GM19025 (cell line): ENCODE measurements around the gene THSD1.

Experiments used
- ATAC-seq: cut with Tn5 transposase; IDR thresholded peaks from one replicate; pipeline ENCODE4 v1.9.1; 2021; ENCODE audit warnings: mild to moderate bottlenecking, low read depth, moderate library complexity; ENCODE audit not compliant: unreplicated experiment

THSD1 gene, protein sequence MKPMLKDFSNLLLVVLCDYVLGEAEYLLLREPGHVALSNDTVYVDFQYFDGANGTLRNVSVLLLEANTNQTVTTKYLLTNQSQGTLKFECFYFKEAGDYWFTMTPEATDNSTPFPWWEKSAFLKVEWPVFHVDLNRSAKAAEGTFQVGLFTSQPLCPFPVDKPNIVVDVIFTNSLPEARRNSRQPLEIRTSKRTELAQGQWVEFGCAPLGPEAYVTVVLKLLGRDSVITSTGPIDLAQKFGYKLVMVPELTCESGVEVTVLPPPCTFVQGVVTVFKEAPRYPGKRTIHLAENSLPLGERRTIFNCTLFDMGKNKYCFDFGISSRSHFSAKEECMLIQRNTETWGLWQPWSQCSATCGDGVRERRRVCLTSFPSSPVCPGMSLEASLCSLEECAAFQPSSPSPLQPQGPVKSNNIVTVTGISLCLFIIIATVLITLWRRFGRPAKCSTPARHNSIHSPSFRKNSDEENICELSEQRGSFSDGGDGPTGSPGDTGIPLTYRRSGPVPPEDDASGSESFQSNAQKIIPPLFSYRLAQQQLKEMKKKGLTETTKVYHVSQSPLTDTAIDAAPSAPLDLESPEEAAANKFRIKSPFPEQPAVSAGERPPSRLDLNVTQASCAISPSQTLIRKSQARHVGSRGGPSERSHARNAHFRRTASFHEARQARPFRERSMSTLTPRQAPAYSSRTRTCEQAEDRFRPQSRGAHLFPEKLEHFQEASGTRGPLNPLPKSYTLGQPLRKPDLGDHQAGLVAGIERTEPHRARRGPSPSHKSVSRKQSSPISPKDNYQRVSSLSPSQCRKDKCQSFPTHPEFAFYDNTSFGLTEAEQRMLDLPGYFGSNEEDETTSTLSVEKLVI

DNA sequence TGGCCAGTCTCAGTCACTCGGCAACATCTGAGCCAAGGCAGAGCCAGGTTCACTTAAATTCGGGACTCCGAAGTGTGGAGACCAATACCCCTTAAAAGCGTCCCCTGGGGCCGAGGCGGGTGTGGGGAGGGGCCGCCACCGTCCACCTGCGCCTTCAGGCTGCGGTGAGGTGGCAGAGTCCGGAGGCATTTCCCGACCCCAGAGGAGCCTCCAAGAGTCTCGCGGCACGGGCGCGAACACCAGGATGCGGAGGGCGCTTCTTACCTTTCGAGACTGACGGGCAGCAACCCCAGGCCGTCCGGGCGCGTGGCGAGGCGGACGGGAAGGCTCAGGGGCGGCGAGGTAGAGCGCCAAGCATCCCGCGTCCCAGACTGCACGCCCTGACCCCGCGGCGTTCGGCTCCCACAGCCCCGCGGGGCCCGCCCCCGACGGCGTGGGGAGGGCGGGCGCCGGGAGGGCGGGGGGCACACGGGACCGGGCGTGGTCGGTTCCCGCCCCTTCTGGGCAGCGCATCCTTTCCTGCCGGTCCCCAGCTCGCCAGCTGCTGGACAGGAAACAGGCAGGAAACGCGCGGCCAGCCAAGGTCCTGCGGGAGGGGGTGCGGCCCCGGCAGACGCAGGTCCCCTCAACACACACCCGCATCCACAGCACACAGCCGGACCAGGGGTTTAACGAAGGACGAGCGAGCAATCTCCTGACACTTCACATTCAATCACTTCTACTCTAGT lies at the start of gene THSD1:
TSS of gene THSD1 (minus strand) at position 406 of the 728 bp plus-strand sequence. CDS start 3,572 bp downstream, outside the sequence.
- ATAC-seq = peak; percentile 56

DNA sequence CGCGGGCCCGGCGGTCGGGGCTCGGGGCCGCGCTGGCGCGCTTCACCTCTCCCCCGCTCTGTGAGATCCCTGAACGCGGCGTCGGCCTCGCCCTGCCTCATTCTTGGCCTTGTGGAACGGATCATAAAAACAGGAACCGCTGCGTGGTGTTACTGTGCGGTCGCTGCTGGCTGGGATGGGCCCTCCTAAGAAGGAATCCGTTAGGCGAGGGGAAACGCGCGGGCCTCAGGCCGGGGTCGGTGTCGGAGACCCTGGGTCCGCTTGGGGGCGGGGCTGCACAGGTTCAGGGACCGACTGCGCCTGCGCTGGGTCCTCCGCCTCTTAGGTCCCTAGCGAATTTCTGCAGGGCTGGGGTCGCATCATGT lies 49.7 kb upstream of the THSD1 start:
- peak; percentile 13 for ATAC-seq

DNA sequence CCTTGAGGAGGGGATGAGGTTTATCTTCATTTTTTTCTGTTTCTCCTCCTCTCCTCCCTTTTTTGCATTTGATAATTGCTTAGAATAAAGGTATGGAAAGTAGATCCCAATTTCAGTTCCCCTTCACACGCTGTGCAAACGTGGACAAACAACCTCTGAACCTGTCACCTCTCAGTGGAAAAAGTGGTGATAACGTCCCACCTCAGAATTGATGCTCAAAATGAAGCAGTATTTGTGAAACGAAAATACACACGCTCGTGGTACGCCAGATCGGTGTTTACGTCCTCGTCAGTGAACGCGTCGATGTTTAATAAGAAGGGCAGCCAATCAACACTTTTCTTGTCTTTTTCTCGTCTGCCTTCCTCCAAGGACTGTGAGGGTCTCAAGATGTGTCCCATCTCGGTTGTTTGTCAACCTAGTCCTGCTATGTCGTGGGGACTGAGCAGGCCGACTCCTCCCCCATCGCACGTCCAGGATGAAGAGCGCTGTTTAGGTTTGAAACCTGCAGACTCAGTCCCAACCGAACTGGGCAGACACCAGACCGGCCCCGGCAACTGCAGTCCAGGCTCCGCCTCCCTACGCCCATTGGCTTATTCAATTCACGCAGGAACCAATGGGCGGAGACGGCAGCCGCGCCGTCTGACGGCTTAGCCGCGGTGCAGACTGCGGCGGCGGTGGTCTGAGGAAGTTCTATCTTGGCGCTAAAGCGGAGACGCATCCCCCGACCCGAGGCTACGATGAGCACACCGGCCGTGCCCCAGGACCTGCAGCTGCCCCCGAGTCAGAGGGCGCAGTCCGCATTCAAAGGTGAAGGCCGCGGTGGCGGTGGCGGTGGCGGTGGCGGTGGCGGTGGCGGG lies 49.1 kb upstream of the THSD1 start, which contains the start of gene CKAP2:
TSS of gene CKAP2 (plus strand) at position 659 of the 857 bp plus-strand sequence. CDS start at position 738, 79 bp downstream.
- ATAC-seq = peak; percentile 67

DNA sequence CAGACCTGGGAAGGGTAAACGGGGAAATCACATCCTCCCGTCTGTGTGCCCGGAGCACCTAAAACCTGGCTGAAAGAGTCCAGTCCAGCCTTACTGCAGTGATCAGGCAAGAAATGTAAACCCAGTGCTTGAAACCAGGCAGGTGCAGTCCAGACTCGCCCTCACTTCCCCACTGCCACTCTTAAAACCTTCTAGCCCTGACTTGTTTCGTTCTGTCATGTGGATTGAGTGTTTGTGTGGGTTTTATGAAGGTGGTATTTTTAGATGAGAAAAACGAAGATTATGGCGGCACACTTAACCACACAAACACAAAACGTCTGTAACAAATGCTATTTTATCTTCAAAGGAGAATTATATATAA lies 48.5 kb upstream of the THSD1 start:
- ATAC-seq = peak; percentile 15

DNA sequence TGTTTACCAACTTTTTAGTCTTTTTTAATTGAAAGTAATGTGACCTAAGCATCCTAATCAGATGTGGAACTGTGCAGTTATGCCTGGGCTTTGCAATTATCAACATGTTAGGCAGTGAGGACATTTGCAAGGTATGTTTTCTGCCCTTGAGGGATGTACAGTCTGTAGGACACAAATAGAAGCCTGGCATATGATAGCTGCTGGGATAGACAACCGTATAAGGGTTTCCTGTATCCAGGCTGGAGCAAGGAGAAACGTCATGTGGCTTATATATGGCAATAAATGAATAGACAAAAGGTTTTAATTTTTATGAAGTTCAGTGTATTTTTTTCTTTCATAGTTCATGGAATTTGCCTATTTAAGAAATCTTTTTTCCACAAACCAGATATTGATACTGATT lies 46.5 kb upstream of the THSD1 start:
- ATAC-seq = no peak

DNA sequence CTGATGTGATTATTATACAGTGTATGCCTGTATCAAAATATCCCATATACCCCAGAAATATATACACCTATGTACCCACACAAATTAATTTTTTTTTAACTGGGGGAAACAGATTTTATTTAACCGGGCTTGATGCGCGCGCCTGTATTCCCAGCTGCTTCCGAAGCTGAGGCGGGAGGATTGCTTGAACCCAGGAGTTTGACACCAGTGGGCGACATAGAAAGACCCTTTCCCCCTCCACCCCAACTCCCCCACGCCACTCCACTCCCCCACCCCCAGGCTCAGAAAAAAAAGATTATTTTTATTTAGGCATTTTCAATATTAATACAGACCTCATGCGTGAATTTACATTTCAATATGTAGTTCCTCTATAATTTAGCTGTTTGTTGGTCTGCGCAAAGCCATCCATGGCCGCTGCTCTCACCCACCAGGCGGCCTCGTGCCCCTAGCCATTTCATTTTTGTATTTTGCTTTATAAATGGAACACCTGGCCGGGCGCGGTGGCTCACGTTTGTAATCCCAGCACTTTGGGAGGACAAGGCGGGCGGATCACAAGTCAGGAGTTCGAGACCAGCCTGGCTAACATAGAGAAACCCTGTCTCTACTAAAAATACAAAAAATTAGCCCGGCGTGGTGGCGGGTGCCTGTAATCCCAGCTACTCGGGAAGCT lies 45.3 kb upstream of the THSD1 start:
- no peak for ATAC-seq

DNA sequence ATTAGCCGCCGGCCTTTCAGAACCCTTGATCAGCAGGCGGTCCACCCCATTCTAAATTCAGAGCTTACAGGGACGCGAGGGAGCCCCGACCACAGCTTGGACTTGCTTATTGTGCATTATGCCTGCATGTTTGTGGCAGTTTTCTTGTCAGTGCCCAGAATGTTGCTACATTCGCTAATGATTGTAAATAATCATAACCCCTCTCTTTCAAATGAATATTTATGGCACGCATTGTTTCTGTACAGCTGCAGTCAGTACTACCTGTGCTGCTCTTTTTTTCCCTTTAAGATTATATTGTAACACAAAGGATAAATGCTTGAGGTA lies 44.8 kb upstream of the THSD1 start:
- no peak for ATAC-seq

DNA sequence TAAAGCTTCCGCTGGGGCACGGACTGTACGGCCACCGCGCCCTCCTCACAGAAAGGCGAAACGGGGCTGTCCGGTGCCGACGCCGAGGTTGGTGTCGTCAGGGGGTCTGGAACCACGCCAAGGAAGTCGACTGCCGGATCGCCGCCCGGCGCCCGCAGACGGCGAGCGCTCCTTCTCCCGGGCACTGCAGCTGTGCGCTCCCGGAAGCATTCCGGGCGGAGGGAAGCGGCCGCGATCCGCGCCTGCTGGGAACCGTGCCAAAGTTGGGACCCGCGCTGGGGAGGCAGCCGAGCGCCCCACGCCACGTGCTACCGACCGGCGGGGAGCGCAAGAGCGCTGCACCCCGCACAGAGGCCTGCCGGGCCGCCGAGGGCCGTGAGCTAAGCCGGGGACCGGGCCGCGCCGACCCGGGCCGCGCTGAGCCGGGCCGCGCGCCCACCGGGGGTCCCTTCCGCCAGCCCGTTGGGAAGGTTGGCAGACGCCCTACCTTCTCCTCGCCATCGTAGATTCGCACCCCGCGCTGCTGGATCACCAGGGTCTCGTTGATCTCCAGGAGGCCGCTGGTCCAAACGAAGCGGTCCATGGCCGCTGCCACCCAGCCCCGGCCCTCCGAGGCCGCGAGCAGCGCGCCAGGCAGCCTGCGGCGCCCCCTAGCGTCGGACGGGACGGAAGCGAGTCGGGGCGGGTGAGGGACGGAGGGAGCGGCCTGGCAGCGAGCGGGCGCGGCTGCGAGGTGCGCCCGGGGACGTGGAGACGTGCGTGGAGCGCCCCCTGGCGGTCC lies 44.2 kb upstream of the THSD1 start, which contains the start of gene VPS36:
TSS of gene VPS36 (minus strand) at position 623 of the 781 bp plus-strand sequence. CDS start at position 583, 40 bp downstream.
- ATAC-seq = peak; percentile 62

DNA sequence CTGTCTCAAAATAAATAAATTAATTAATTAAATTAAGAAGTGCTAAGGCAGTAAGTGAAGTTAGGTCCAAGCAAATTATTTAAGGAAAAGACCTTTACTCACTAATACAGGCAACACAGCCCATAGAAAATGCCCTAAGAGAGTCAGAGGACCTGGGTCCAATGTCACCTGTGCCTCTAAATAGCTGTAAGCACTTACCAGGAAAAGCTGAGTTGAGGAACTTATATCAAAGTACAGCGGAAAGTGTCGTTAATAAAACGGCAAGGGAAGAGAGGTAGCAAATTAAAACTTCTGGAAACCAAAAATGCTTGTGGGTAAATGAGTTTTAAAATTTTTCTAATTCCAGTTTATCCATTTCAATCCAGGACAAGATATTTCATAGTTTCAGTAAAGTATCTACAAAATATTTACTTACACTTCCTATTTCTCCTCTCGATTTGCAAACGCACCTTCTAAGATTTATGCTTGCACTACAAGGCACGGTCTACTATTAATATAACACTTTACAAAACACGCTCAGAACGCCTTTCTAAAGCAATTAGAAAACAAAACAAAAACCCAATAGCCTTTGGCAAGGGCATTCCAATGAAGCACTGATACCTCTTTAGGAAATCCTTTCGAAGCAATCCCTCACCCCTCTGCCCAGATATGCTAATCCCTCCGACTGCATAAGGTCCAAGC lies 43.5 kb upstream of the THSD1 start:
- ATAC-seq = no peak

DNA sequence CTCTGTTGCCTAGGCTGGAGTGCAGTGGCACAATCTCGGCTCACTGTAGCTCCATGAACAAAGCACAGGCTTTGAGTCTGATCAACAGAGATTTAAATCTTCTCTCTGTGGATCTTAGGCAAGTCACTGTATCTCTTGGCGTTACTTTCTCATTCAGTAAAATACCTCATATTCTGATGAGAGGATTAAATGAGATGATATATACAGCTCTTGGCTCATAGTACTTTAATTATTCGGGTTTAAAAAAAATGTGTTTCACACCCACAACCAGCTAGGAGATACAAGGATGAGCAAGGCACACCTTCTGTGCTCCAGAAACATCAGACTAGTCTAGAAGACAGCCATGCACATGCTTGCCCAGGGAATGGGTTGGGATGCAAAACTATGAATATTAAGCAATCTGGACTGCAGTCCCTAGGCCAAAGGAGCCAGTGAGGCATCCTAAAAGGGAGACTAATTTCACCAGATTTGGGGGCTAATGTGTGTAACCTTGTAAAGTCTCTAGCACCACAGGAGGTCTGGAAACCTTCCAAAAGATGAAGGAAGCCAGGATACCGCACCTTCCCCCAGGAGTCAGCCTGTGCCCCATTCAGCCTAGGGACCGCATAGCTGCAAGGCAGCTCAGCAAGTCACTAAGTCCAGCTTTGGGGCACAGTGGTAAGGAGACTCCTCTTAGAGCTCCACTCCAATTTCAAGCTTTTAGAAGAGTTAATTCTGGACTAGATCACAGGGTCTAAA lies 42.0 kb upstream of the THSD1 start:
- no peak for ATAC-seq

DNA sequence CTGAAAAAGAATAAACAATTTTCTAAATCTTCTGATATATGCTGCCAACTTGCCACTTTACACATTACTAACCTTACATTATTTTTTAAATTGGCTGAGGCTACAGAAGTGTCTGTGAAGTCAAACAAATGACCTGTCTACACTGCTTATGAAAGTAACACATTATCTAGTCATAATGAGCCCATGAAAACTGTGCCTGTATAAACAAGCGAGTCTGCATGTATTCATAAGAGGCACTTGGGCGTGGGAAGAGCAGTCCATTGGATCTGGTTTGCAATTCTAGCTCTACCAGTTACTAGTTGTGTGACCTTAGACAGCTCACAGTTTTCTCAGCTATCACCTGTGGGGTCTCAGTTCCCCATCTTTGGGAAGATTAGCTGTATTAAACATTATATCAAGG lies 41.4 kb upstream of the THSD1 start:
- no peak for ATAC-seq

DNA sequence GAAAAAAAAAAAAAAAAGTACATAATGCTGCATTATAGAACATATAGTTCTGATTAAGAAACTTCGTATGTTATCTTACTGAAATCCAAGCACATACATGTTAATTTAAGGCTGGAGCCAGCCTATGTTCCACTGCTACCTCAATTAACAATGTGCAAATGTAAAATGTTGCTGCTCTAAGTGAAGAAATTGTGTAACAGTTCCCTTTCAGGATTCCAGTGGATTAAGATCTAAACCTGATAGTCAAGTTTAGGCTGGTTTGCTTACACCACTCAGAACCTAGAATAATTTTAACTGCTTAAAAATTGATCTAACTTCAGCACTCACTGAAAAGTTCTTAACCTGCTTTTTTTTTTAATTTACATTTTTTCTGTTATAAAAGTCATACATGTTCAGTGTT lies 40.3 kb upstream of the THSD1 start:
- no peak for ATAC-seq

DNA sequence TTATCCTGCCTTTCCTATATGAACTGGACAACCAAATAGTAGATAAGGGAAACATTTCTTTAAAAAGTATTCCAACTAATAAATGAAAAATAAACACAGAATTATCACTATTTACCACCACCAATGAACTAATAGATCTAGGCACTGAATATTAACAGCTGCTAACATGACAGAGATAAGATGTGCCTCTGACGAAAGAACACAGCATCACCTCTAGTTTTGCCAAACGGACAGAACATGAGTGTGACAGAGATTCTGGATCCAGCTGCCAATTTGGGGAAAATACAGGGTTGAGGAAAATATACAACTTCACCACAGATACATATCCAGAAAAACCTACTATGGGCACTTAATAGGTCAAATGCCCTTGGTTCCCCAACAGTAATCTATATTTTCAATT lies 26.5 kb upstream of the THSD1 start:
- no peak for ATAC-seq

DNA sequence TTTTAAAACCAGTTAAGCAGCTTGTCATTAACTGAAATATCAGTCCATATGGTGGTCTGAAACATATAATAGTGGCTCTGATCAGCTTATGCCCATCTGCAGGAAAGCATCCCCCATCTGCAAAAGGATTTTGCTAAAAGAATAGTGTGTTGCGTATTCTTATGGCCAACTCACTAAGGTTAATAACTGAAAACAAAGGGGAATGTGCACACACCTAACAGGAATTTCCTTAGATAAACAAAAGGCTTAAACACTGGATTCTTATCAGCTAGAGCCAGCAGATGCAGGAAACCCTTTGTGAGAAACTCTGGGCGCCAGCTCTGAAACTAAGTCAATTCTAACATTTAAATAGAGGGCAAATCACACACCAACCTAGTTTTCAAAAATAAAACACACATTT lies 22.3 kb upstream of the THSD1 start:
- no peak for ATAC-seq

DNA sequence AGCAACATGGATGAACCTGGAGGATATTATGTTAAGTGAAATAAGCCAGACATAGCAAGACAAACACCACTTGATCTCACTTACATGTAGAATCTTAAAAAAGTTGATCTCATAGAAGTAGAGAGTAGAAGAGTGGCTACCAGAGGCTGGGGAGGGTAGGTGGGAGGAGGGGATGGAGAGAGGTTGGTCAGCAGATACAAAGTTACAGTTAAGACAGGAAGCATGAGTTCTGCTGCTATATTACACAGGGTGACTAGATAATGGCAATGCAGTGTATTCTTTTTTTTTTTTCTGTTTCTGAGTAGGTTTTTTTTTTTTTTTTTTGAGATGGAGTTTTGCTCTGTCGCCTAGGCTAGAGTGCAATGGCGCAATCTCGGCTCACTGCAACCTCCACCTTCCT lies 15.2 kb upstream of the THSD1 start:
- no peak for ATAC-seq

DNA sequence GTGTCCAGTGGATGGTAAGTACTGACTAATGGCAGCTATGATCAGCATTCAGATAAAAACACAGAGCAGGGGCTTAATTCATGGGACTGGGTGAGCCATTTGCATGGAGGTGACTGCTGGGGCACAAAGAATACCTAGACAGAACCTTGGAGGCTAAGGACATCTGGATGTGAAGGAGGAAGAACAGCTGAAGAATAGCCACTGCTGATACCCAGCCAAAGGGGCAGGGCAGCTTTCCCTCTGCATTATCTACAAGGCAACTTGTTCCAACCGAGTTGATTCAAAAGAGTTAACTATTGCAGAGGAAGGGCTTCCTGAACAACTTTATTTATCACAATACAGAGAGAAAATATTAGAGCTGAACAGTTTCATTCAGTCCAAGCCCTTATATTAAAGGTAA lies 13.1 kb upstream of the THSD1 start:
- ATAC-seq = no peak

DNA sequence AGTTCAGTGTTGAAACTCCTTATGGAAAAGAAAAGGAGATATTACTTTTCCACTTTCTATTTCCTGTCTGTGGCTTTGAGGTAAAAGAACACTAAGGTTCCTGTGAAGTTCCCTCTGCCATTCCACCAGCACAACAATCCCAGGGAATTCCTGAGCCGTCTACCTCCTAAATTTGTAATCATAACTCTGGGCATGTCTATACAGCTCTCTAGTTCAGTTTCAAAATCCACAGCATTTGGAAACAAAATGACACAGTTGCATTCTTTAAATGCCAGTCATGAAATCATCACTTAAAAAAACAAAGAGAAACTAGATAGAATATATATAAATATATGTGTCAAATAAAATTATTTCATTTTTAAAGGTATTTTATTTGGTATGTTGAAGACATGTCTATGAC lies 9.0 kb upstream of the THSD1 start:
- no peak for ATAC-seq

DNA sequence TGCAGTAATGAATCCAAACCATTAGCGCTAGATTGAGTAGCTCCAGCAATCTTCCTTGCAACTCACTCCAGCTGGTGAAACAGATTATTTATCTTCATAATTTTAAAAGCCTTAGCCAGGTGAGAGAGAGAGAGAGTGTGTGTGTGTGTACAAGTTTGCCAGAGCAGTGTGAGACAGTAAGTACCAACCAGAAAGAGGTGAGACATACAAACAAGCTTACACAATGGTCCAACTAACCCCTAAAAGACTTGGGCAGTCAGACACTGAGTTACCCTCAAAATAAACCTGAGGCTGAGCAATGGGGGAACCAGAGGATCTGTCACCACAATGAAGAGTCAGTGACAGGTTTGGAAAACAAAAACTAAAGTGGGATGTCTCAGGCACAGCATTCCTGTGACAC lies 8.1 kb upstream of the THSD1 start:
- no peak for ATAC-seq
